Astrocyte of the spinal cord (primary cell): ENCODE measurements around the gene PICALM.
A peak's percentile ranks its signal among the peaks of the same experiment; 100 is the strongest.
"Not testable (repeated sequence)": the region's sequence is repeated elsewhere in the genome, so short reads cannot be mapped to it uniquely, and the experiment has no call there.

Experiments
- DNase-seq: peaks from one replicate; pipeline ENCODE4 v3.0.0; 2011; ENCODE audit warnings: low read depth, low spot score
- H3K4me3 ChIP-seq: 2 replicates; pipeline ENCODE4 v1.5.1; 2011; ENCODE audit warnings: low read depth, mild to moderate bottlenecking, low read length, moderate library complexity
- in situ Hi-C: cut with HindIII; loops from 2 replicates; pipeline ENCODE4 v1.10.0; 2017; ENCODE audit warnings: low sequenced_read_pairs
- TF ChIP-seq, protein P1 (sequence below): IDR thresholded peaks from 2 replicates; pipeline ENCODE4 v1.5.1; 2012; ENCODE audit warnings: low read depth, mild to moderate bottlenecking, low read length, inconsistent platforms

Gene PICALM

DNA sequence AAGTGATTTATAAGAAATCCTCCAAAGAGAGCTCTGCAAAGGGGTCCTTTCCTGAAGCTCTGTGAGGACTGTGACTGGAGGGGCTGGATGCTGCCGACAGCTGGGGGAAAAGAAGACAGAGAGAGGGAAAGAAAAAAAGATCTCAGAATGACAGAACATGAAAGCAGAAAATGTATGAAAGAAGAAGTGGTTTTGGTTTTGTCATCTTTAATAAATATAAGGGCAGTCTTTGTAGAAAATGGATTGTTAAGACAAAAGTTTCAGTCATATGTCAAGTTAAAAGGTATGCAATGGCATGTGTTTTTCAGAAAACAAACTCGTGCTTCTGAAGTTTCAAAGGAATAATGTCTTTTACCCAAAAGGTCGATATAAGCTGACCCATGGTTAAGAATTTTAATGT is 108.2 kb downstream of the PICALM start:
- DNase-seq = no peak
- no peak overlapping the region for H3K4me3 ChIP-seq
- TF ChIP-seq, protein P1, sequence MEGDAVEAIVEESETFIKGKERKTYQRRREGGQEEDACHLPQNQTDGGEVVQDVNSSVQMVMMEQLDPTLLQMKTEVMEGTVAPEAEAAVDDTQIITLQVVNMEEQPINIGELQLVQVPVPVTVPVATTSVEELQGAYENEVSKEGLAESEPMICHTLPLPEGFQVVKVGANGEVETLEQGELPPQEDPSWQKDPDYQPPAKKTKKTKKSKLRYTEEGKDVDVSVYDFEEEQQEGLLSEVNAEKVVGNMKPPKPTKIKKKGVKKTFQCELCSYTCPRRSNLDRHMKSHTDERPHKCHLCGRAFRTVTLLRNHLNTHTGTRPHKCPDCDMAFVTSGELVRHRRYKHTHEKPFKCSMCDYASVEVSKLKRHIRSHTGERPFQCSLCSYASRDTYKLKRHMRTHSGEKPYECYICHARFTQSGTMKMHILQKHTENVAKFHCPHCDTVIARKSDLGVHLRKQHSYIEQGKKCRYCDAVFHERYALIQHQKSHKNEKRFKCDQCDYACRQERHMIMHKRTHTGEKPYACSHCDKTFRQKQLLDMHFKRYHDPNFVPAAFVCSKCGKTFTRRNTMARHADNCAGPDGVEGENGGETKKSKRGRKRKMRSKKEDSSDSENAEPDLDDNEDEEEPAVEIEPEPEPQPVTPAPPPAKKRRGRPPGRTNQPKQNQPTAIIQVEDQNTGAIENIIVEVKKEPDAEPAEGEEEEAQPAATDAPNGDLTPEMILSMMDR = no peak
- in situ Hi-C loops = no loop called here

DNA sequence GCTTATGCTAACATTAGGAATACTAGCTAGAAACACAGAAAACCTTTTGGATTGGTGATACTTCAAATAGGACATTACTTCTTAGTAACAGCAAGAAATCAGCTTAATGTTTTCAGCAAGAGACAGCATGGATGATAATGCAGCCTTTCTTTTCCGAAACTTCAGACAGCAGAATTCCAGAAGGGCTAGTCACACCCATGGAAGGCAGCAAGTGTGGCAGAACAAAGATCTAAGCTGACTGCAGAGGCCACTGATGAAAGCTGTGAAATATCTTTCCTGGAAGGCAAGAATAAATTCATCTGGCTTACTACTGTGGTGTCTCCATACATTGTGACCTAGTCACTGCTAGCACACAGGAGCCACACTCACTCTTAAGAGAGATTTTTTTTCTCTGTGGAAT is 113.4 kb downstream of the PICALM start:
- TF ChIP-seq, protein P1 = no peak
- no peak overlapping the region for H3K4me3 ChIP-seq
- in situ Hi-C loops = no loop called here
- DNase-seq = peak; percentile 76

GRCh38 chr11:85953491-85954143 is 115.3 kb downstream of the PICALM start:
- TF ChIP-seq, protein P1 = no peak
- in situ Hi-C loops = no loop called here
- DNase-seq = no peak
- H3K4me3 ChIP-seq = no peak overlapping the region

DNA sequence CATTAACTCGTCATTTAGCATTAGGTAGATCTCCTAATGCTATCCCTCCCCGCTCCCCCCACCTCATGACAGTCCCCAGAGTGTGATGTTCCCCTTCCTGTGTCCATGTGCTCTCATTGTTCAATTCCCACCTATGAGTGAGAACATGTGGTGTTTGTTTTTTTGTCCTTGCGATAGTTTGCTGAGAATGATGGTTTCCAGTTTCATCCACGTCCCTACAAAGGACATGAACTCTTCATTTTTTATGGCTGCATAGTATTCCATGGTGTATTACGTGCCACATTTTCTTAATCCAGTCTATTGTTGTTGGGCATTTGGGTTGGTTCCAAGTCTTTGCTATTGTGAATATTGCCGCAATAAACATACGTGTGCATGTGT is 116.8 kb downstream of the PICALM start:
- H3K4me3 ChIP-seq, DNase-seq, in situ Hi-C loops: not testable (repeated sequence)

GRCh38 chr11:85951428-85952107 is 117.3 kb downstream of the PICALM start:
- TF ChIP-seq, protein P1 = no peak
- in situ Hi-C loops = no loop called here
- H3K4me3 ChIP-seq = no peak overlapping the region
- DNase-seq = no peak

GRCh38 chr11:85951049-85951405 is 117.9 kb downstream of the PICALM start:
- no peak for DNase-seq
- in situ Hi-C loops = no loop called here
- TF ChIP-seq, protein P1 = no peak

DNA sequence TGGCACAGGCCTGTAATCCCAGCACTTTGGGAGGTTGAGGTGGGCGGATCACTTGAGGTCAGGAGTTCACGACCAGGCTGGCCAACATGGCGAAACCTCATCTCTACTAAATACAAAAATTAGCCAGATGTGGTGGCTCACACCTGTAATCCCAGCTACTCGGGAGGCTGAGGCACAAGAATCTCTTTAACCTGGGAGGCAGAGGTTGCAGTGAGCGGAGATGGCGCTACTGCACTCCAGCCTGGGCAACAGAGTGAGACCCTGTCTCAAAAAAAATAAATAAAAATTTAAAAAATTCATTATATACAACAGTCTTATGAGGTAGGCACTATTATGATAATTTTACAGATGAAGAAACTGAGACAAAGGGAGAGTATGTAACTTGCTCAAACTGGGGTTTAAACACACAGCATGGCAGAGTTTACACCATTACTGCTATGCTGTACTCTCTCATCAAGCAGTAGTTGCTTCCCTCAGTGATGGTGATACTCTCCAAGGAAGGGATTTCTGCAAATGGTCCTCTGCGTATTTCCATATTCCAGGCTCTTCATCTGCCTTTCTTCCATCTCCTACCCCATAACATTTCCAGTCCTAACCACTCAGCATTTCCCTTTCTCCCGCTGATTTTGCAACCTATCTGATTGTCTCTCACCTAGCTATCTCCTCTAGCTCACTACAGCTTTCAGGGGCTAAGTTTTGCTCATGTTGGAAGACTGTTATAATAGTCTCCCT is 118.4 kb downstream of the PICALM start:
- TF ChIP-seq, protein P1 = no peak
- no peak overlapping the region for H3K4me3 ChIP-seq
- no peak for DNase-seq
- in situ Hi-C loops = no loop called here

More at GRCh38 chr11:85951049-85951405, 117.9 kb downstream of the PICALM start:
- H3K4me3 ChIP-seq = no peak overlapping the region
